ENCODE measurements around the gene ATP5F1A.

Gene ATP5F1A

DNA sequence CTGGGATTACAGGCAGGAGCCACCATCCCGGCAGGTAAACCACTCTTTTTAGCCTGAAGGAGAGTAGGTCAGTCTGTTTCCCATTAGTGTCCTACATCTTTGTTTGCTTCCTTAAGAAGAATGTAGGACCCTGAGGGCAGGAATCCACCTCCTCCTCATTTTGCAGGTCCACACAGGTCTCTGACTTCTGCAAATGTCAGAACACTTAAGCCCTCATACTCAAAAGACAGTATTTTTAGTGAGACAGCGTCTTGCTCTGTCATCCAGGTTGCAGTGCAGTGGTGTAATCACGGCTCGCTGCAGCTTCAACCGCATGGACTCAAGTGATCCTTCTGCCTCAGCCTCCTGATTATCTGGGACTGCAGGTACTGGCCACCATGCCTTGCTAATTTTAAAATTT is 35.3 kb downstream of the ATP5F1A start:
- no peak for TF ChIP-seq GATA3 (IDR thresholded peaks at IDR 0.05; ENCODE audit: low read depth, low read length)

GRCh38 chr18:46061796-46062195 is 36.3 kb downstream of the ATP5F1A start:
- TF ChIP-seq GATA2 (IDR thresholded peaks at IDR 0.05; ENCODE audit: low read depth, low read length) (no peak), GATA3 (IDR thresholded peaks at IDR 0.05; ENCODE audit: low read depth, low read length) (no peak)

- TF ChIP-seq GATA3 (IDR thresholded peaks at IDR 0.05; ENCODE audit: low read depth, low read length): no peak
- TF ChIP-seq GATA2 (IDR thresholded peaks at IDR 0.05; ENCODE audit: low read depth, low read length): no peak
Measured at GRCh38 chr18:46061387-46061786, 36.7 kb downstream of the ATP5F1A start.

DNA sequence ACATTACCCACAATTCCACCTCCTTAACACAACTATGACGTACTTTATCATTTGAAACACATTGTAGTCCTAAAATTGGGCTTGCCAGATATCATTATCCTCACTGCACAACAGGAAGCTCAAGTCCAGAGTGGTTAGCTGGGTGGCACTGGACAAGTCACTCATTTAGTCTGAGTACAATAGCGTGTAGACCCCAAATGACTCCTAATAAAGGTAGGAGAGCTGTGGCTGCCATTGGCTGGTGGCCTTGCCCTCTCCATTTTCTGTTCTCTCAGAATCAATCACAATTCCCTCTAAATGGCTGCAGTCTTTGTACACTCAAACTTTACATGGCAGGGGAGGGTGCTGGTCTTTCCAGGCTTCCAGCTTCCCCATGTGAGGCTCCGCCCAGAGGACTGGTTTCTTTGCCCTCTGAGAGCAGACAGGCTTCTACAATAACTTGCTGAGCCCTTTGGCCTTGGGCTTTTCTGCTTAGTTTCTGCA is 37.7 kb downstream of the ATP5F1A start:
- TF ChIP-seq GATA2 (IDR thresholded peaks at IDR 0.05; ENCODE audit: low read depth, low read length) (no peak), GATA3 (IDR thresholded peaks at IDR 0.05; ENCODE audit: low read depth, low read length) (no peak)

DNA sequence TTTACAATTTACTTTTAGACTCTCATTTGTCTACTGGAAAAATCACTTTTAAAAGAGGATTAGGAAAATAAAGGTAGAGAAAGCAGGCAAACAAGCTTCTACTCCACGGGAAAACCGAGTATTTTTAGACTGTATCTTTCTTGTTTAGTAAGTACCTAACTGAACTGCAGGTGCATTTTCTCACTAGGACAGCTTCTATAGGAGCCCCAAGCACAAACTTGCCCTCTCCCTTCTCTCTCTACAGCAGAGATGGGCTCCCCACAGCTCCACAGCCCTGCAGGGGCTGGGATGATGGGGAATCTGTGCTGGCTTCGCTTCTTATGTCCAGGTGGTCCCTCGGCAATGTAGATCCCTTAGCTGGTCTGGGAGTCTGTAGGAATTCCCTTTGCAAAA is 42.3 kb downstream of the ATP5F1A start:
- TF ChIP-seq GATA2 (IDR thresholded peaks at IDR 0.05; ENCODE audit: low read depth, low read length) (no peak), GATA3 (IDR thresholded peaks at IDR 0.05; ENCODE audit: low read depth, low read length) (no peak)

GRCh38 chr18:46054956-46055837 is 42.9 kb downstream of the ATP5F1A start:
- no peak for TF ChIP-seq GATA2 (IDR thresholded peaks at IDR 0.05; ENCODE audit: low read depth, low read length)
- TF ChIP-seq GATA3 (IDR thresholded peaks at IDR 0.05; ENCODE audit: low read depth, low read length): no peak

DNA sequence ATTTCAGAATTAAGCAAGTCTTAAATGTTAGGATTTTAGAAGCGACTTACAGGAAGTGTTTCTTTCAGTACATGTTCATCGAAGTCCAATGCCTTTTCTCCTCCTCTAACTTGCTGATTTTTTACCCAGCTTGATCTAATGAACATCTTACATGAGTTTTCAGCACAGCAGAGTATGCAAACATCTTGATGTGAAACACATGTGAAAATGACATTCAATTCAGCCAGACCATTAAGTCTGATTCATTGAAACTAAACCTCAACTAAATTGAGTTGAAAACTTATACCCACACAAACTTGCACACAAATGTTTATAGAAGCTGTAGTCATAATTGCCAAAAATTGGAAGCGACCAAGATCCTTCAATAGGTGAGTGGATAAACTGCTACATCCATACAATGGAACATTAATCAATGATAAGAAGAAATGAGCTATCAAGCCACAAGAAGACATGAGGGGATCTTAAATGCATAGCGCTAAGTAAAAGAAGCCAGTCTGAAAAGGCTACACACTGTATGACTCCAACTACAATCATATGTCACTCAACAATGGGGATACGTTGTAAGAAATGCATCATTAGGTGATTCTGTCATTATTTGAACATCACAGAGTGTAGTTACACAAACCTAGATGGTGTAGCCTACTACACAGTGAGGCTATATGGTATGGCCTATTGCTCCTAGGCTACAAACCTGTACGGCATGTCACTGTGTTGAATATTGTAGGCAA is 44.6 kb downstream of the ATP5F1A start:
- TF ChIP-seq GATA3 (IDR thresholded peaks at IDR 0.05; ENCODE audit: low read depth, low read length): no peak
- TF ChIP-seq GATA2 (IDR thresholded peaks at IDR 0.05; ENCODE audit: low read depth, low read length): no peak

DNA sequence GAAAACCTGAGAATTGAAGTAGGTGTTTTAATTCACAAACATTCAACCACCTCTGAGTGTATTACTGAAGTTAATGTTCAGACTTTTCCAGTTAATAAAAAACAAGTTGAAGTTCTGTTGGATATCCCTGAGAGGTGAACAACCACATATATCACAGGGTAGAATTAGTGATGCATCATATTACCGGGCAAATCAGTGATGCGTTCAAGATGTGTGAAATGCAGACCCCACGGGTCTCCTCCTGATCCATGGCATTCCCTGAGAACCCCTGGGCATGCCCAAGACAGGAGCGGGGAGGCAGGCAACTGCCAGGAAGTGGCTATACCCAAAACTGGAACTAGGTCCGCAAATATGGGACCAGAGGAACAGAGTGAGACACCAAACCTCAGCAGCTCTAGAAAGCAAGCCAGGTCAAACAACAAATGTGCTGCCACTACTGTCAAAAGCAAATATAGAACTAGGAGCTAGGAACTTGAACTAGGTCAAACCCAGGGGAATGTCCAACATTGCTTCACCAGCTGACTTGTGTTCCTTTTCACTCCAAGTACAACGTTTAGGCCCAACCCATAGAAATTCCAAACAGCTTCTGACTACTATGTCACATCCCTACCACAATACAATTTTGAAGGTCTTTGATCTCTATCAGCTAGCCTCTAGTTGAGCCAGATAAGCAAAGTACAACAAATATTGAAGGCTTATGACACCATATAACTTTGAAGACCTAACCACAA is 46.2 kb downstream of the ATP5F1A start:
- TF ChIP-seq GATA3 (IDR thresholded peaks at IDR 0.05; ENCODE audit: low read depth, low read length): no peak
- no peak for TF ChIP-seq GATA2 (IDR thresholded peaks at IDR 0.05; ENCODE audit: low read depth, low read length)

- TF ChIP-seq GATA3 (IDR thresholded peaks at IDR 0.05; ENCODE audit: low read depth, low read length): no peak
- no peak for TF ChIP-seq GATA2 (IDR thresholded peaks at IDR 0.05; ENCODE audit: low read depth, low read length)
Measured at GRCh38 chr18:46050268-46050667, 47.8 kb downstream of the ATP5F1A start.

DNA sequence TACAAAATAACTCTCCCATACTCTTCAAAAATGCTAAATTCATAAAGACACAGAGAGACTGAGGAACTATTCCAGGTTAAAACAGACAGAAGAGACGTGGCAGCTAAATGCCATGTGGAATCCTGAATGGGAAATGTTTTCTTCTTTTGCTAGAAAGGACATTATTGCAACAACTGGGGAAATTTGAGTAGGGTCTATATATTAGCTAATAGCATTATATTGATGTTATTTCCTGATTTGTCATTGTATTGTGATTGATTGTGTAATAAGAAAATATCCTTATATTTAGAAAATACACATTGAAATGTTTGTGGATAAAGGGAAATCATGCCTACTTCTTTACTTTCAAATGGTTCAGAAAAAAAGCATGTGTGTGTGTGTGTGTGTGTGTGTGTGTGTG is 49.5 kb downstream of the ATP5F1A start:
- TF ChIP-seq GATA2 (IDR thresholded peaks at IDR 0.05; ENCODE audit: low read depth, low read length): no peak
- no peak for TF ChIP-seq GATA3 (IDR thresholded peaks at IDR 0.05; ENCODE audit: low read depth, low read length)

DNA sequence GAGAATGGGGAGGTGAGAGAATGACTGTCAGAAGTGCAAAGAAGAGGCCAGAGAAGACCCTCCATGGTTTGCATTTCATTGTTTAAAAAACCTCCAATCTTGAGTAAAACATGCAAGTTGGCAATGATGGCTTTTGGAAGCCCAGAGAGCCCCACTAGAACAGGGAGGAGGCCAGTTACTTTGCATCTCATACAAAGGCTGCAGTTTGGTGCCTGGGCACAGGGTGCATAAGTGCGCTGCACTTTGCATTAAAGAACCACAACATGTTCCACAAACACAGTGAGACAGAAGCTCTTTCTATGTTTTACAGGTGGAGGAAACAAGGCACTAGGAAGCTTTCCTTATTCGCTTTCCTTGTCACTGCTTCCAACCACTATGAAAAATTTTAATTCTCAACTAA is 51.4 kb downstream of the ATP5F1A start:
- TF ChIP-seq GATA2 (IDR thresholded peaks at IDR 0.05; ENCODE audit: low read depth, low read length) (no peak), GATA3 (IDR thresholded peaks at IDR 0.05; ENCODE audit: low read depth, low read length) (no peak)

DNA sequence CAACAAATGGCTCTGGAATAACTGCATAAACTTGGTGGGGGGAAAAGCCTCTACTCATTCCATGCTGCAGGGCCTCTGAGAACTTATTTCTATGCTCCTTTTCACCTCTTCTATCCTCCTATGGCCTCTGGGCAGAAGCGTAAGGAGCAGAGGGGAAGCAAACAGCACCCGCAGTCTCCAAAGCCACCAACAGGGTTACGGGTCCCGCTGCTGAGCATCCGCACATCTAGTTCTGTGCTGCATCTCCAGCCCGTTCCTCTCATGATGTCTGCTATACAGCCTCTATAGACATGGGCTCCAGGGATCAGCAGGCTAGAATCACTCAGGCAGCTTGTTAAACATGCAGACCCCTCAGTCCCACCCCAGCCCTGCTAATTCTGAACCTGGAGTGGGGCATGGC is 52.0 kb downstream of the ATP5F1A start:
- TF ChIP-seq GATA2 (IDR thresholded peaks at IDR 0.05; ENCODE audit: low read depth, low read length): no peak

DNA sequence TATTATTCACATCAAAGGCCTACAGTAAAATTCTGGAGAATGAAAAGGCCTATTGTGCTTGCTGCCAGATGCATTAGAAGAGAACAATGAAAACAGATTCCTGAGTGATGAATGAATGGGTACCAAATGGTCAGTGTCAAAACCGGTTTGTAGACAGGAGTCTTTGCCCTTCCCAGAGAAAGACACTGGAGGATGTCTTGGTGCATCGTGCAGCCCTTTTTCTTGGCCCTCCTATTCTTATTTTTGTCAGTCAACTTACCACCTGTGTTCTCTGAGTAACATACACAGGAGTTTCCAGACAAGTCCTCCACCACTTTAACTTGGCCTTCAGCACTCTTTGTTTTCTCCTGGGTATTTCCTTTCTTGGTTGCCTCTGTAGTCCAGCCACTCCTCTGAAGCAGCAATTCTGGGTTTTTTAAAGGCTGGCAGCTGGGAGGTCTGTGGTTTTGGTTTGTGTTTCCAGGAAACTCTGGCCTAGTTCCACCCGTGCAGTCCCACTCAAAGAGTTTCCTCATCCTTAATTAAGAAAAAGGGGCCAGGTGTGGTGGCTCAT is 55.4 kb downstream of the ATP5F1A start:
- no peak for TF ChIP-seq GATA3 (IDR thresholded peaks at IDR 0.05; ENCODE audit: low read depth, low read length)
- no peak for TF ChIP-seq GATA2 (IDR thresholded peaks at IDR 0.05; ENCODE audit: low read depth, low read length)

- no peak for TF ChIP-seq GATA3 (IDR thresholded peaks at IDR 0.05; ENCODE audit: low read depth, low read length)
- no peak for TF ChIP-seq GATA2 (IDR thresholded peaks at IDR 0.05; ENCODE audit: low read depth, low read length)
Measured at GRCh38 chr18:46040747-46041104, 57.4 kb downstream of the ATP5F1A start.

Data from SH-SY5Y (cell line).